Fibroblast of mammary gland (primary cell): Measurements from ENCODE around the gene RARS2.

Experiments
- DNase-seq: peaks from one replicate; pipeline ENCODE4 v3.0.0-alpha.2; 2010; ENCODE audit warnings: low read depth
- H3K4me3 ChIP-seq: 2 replicates; pipeline ENCODE4 v1.5.1; 2011; ENCODE audit warnings: low read depth, mild to moderate bottlenecking, low read length, moderate library complexity; ENCODE audit not compliant: control insufficient read depth
- CTCF ChIP-seq: conservative IDR thresholded peaks from 2 replicates; pipeline ENCODE4 v1.5.1; 2011; ENCODE audit warnings: low read depth, low read length, inconsistent platforms; ENCODE audit not compliant: control insufficient read depth, insufficient read depth

Gene RARS2

GRCh38 chr6:87482366-87482765 lies 107.4 kb downstream of the RARS2 start:
- no peak for TF ChIP-seq CTCF
- H3K4me3 ChIP-seq: no peak overlapping the region
- no peak for DNase-seq

GRCh38 chr6:87481931-87482330 lies 107.9 kb downstream of the RARS2 start:
- DNase-seq: no peak
- no peak overlapping the region for H3K4me3 ChIP-seq
- no peak for TF ChIP-seq CTCF

GRCh38 chr6:87473419-87473903 lies 116.3 kb downstream of the RARS2 start:
- peak overlapping the region; percentile 92 for H3K4me3 ChIP-seq
- peak; percentile 49 for DNase-seq
- no peak for TF ChIP-seq CTCF

- H3K4me3 ChIP-seq: peak within 1 kb of the TSS; percentile 92
- peak; percentile 81 for DNase-seq
- TF ChIP-seq CTCF: no peak
Measured at GRCh38 chr6:87472525-87473418, 117.0 kb downstream of the RARS2 start, which contains the start of gene SLC35A1. Gene SLC35A1, plus strand, starts transcription at chr6:87472974. Its CDS starts 30 bp downstream, at chr6:87473004.

- no peak for TF ChIP-seq CTCF
- no peak for DNase-seq
- no peak overlapping the region for H3K4me3 ChIP-seq
Measured at GRCh38 chr6:87465051-87465450, 124.7 kb downstream of the RARS2 start.
